GM19467 (cell line): ENCODE data around the gene INHBC.
"Not testable (repeated sequence)": the region's sequence is repeated elsewhere in the genome, so short reads cannot be mapped to it uniquely, and the experiment has no call there.

Source experiments
- ATAC-seq: cut with Tn5 transposase; IDR thresholded peaks from one replicate; pipeline ENCODE4 v1.9.1; 2021; ENCODE audit warnings: mild to moderate bottlenecking, moderate library complexity; ENCODE audit not compliant: unreplicated experiment

Gene INHBC

GRCh38 chr12:57428965-57429364, 5.6 kb upstream of the INHBC start:
- no peak for ATAC-seq

GRCh38 chr12:57429473-57430111, 5.0 kb upstream of the INHBC start:
- ATAC-seq = no peak

GRCh38 chr12:57430112-57430930, 4.3 kb upstream of the INHBC start:
- peak; percentile 47 for ATAC-seq

- ATAC-seq = peak; percentile 94
Observed at GRCh38 chr12:57430931-57431566, 3.5 kb upstream of the INHBC start, which contains the start of gene R3HDM2. Gene R3HDM2 (minus strand): TSS chr12:57431043. CDS start chr12:57310428, 120,615 bp downstream.

GRCh38 chr12:57431654-57432188, 2.9 kb upstream of the INHBC start:
- ATAC-seq = no peak

- no peak for ATAC-seq
Observed at GRCh38 chr12:57433370-57433769, 1.2 kb upstream of the INHBC start.

- ATAC-seq = no peak
Observed at GRCh38 chr12:57435293-57435692, 709 bp downstream of the INHBC start.

- no peak for ATAC-seq
Observed at GRCh38 chr12:57438400-57438799, 3.8 kb downstream of the INHBC start.

GRCh38 chr12:57439762-57440266, 5.2 kb downstream of the INHBC start:
- no peak for ATAC-seq

- not testable (repeated sequence) for ATAC-seq
Observed at GRCh38 chr12:57441393-57441792, 6.8 kb downstream of the INHBC start.

GRCh38 chr12:57441846-57442427, 7.4 kb downstream of the INHBC start:
- no peak for ATAC-seq

GRCh38 chr12:57444337-57444736, 9.8 kb downstream of the INHBC start:
- not testable (repeated sequence) for ATAC-seq

GRCh38 chr12:57444744-57445143, 10.2 kb downstream of the INHBC start:
- ATAC-seq = no peak

- no peak for ATAC-seq
Observed at GRCh38 chr12:57446292-57446960, 11.8 kb downstream of the INHBC start.

GRCh38 chr12:57448669-57449068, 14.1 kb downstream of the INHBC start:
- ATAC-seq = no peak

- no peak for ATAC-seq
Observed at GRCh38 chr12:57449375-57449774, 14.8 kb downstream of the INHBC start.

GRCh38 chr12:57450057-57450456, 15.5 kb downstream of the INHBC start:
- no peak for ATAC-seq

- no peak for ATAC-seq
Observed at GRCh38 chr12:57451233-57451778, 16.7 kb downstream of the INHBC start.

GRCh38 chr12:57452181-57452936, 17.8 kb downstream of the INHBC start:
- ATAC-seq = no peak
